AG04450 (cell line): Measurements from ENCODE around the gene KCNQ1OT1. TPM values are rescaled to one million over a fixed set of nuclear protein-coding genes. Genes with fewer than 3 reads are reported as not detected.
"Not testable (repeated sequence)": the region's sequence is repeated elsewhere in the genome, so short reads cannot be mapped to it uniquely, and the experiment has no call there.

ENCODE experiments used
- CTCF ChIA-PET: fragments of 300-600, 350-600 bp; formaldehyde crosslinking; extraction: SDS; loops from one replicate; lab custom pipeline; 2022; ENCODE audit warnings: antibody characterized with exemption, inconsistent platforms; lab: Charles Lee
- POLR2A ChIA-PET: fragments of 350-600 bp; formaldehyde crosslinking; extraction: SDS; loops from one replicate; lab custom pipeline; 2021; ENCODE audit warnings: antibody characterized with exemption, inconsistent platforms; lab: Yijun Ruan, JAX
- DNase-seq: peaks from one replicate; pipeline ENCODE4 v3.0.0-alpha.2; 2011; ENCODE audit warnings: low read depth, low spot score
- H3K27ac ChIP-seq: one replicate; pipeline ENCODE4 v1.5.1; 2012; ENCODE audit warnings: low read depth, low read length, control low read depth
- H3K27me3 ChIP-seq: one replicate; pipeline ENCODE4 v1.6.0; 2012; ENCODE audit warnings: low read length; ENCODE audit not compliant: control insufficient read depth, insufficient read depth
- H3K4me3 ChIP-seq: 2 replicates; pipeline ENCODE4 v1.5.1; 2011; ENCODE audit warnings: mild to moderate bottlenecking, low read depth, low read length, control low read depth
- H3K9me3 ChIP-seq: 2 replicates; pipeline ENCODE4 v1.5.1; 2012; ENCODE audit warnings: low read length; ENCODE audit not compliant: control insufficient read depth, insufficient read depth
- CTCF ChIP-seq: IDR thresholded peaks from 2 replicates; pipeline ENCODE4 v1.5.1; 2011; ENCODE audit warnings: low read depth, low read length, control low read depth, inconsistent platforms
- polyA plus RNA-seq: library from polyadenylated mRNA; depleted of rRNA; stranded (reverse); fragments of >200 nt; gene quantifications from 2 replicates; pipeline ENCODE4 v1.2.3, GENCODE V29; 2011

The KCNQ1OT1 gene
- polyA plus RNA-seq, 1 experiment, result 0.33 TPM

GRCh38 chr11:2643746-2644145 is 56.0 kb downstream of the KCNQ1OT1 start:
- no peak for TF ChIP-seq CTCF
- POLR2A ChIA-PET, result no interaction called here
- CTCF ChIA-PET, result no interaction called here
- Histone ChIP-seq H3K27ac (no peak overlapping the region), H3K27me3 (no peaks in the 10 kb centered on the region), H3K9me3 (peaks cover 40% of the 10 kb centered on the region), H3K4me3 (no peak overlapping the region)
- DNase-seq, result no peak

GRCh38 chr11:2641623-2642022 is 58.2 kb downstream of the KCNQ1OT1 start:
- no peaks in the 10 kb centered on the region for H3K27me3 ChIP-seq
- no peak for TF ChIP-seq CTCF
- no peak for DNase-seq
- POLR2A ChIA-PET, result no interaction called here
- CTCF ChIA-PET, result no interaction called here
- no peak overlapping the region for H3K27ac ChIP-seq
- peaks cover 36% of the 10 kb centered on the region for H3K9me3 ChIP-seq
- no peak overlapping the region for H3K4me3 ChIP-seq

- POLR2A ChIA-PET, H3K27me3 ChIP-seq, DNase-seq, CTCF ChIA-PET, H3K4me3 ChIP-seq, H3K27ac ChIP-seq: not testable (repeated sequence)
- H3K9me3 ChIP-seq, result peaks cover 18% of the 10 kb centered on the region
Observed at GRCh38 chr11:2639763-2640162, 60.0 kb downstream of the KCNQ1OT1 start.

- no peak overlapping the region for H3K4me3 ChIP-seq
- ChIA-PET CTCF (no interaction called here), POLR2A (no interaction called here)
- no peaks in the 10 kb centered on the region for H3K27me3 ChIP-seq
- no peak overlapping the region for H3K27ac ChIP-seq
- TF ChIP-seq CTCF, result no peak
- no peak for DNase-seq
- peaks cover 10% of the 10 kb centered on the region for H3K9me3 ChIP-seq
Observed at GRCh38 chr11:2631161-2631560, 68.6 kb downstream of the KCNQ1OT1 start.

- ChIA-PET CTCF (no interaction called here), POLR2A (no interaction called here)
- H3K4me3 ChIP-seq, result no peak overlapping the region
Observed at GRCh38 chr11:2630679-2631078, 69.1 kb downstream of the KCNQ1OT1 start.

More at GRCh38 chr11:2630679-2631078, 69.1 kb downstream of the KCNQ1OT1 start:
- no peak for DNase-seq
- TF ChIP-seq CTCF, result no peak
- Histone ChIP-seq H3K27ac (no peak overlapping the region), H3K27me3 (no peaks in the 10 kb centered on the region), H3K9me3 (peaks cover 10% of the 10 kb centered on the region)
